PC-3 (cell line): Measurements from ENCODE around the gene FILIP1L. TPM values are rescaled to one million over a fixed set of nuclear protein-coding genes. Genes with fewer than 3 reads are reported as not detected.
A peak's percentile ranks its signal among the peaks of the same experiment; 100 is the strongest.

Source experiments
- ATAC-seq: fragments of 200-7000 bp; cut with Tn5 transposase; 2 replicates; pipeline ENCODE4 v1.9.1; 2020; ENCODE audit warnings: mild to moderate bottlenecking, moderate library complexity
- BruUV-seq: library from RNA; stranded (reverse); fragments of 400-500 nt; replicated peaks from 2 replicates; lab custom pipeline; 2021; lab: Mats Ljungman, UMichigan
- CTCF ChIA-PET: fragments of 300-600 bp; sonication (Branson Sonifier 250); formaldehyde crosslinking; loops from one replicate; lab custom pipeline; 2022; ENCODE audit warnings: antibody characterized with exemption; lab: Charles Lee
- POLR2A ChIA-PET: fragments of 300-600 bp; sonication (Branson Sonifier 250); formaldehyde crosslinking; loops from one replicate; lab custom pipeline; 2022; ENCODE audit warnings: antibody characterized with exemption; ENCODE audit not compliant: unreplicated experiment; lab: Charles Lee
- DNase-seq: peaks from one replicate; pipeline ENCODE4 v3.0.0-alpha.2; 2015
- H2AFZ ChIP-seq: fragments of 300-600 bp; sonication (generic); 2 replicates; pipeline ENCODE4 v1.6.0; 2016; ENCODE audit warnings: antibody characterized with exemption, low read length
- H3F3A ChIP-seq: fragments of 300-600 bp; sonication (generic); one replicate; pipeline ENCODE4 v1.6.0; 2017; ENCODE audit warnings: antibody characterized with exemption, low read length, control low read depth, mild to moderate bottlenecking; ENCODE audit not compliant: unreplicated experiment
- H3K27ac ChIP-seq: fragments of 300-600 bp; sonication (generic); 2 replicates; pipeline ENCODE4 v1.5.1; 2016; ENCODE audit warnings: mild to moderate bottlenecking, low read length
- H3K27me3 ChIP-seq: fragments of 300-600 bp; sonication (generic); 2 replicates; pipeline ENCODE4 v1.6.1; 2016; ENCODE audit warnings: low read length, mixed read lengths
- H3K36me3 ChIP-seq: fragments of 300-600 bp; sonication (generic); 2 replicates; pipeline ENCODE4 v1.6.1; 2016; ENCODE audit warnings: low read depth, mixed run types, low read length, mixed read lengths
- H3K4me1 ChIP-seq: fragments of 300-600 bp; sonication (generic); 2 replicates; pipeline ENCODE4 v1.5.1; 2016; ENCODE audit warnings: low read length; ENCODE audit not compliant: insufficient read depth
- H3K4me2 ChIP-seq: fragments of 300-600 bp; sonication (generic); 2 replicates; pipeline ENCODE4 v1.6.0; 2016; ENCODE audit warnings: low read length
- H3K4me3 ChIP-seq: fragments of 300-600 bp; sonication (generic); 2 replicates; pipeline ENCODE4 v1.5.1; 2016; ENCODE audit warnings: mild to moderate bottlenecking, low read length, mixed read lengths
- H3K79me2 ChIP-seq: fragments of 300-600 bp; sonication (generic); 2 replicates; pipeline ENCODE4 v1.6.1; 2017; ENCODE audit warnings: low read length, mixed read lengths
- H3K9ac ChIP-seq: fragments of 300-600 bp; sonication (generic); 2 replicates; pipeline ENCODE4 v1.6.0; 2016; ENCODE audit warnings: mild to moderate bottlenecking, low read length
- H3K9me2 ChIP-seq: fragments of 300-600 bp; sonication (generic); replicated peaks from 2 replicates; pipeline ENCODE4 v1.6.1; 2016; ENCODE audit warnings: mixed run types, low read length, mixed read lengths
- H3K9me3 ChIP-seq: fragments of 300-600 bp; sonication (generic); 2 replicates; pipeline ENCODE4 v1.6.1; 2016; ENCODE audit warnings: low read length, mixed read lengths
- H4K20me1 ChIP-seq: fragments of 300-600 bp; sonication (generic); 2 replicates; pipeline ENCODE4 v1.6.1; 2016; ENCODE audit warnings: low read length, mixed read lengths
- EZH2 ChIP-seq: fragments of 300-600 bp; sonication (generic); IDR thresholded peaks from one replicate; pipeline ENCODE4 v1.6.1; 2017; ENCODE audit warnings: antibody characterized with exemption, mild to moderate bottlenecking, low read length; ENCODE audit not compliant: unreplicated experiment
- EZH2phosphoT487 ChIP-seq: fragments of 300-600 bp; sonication (generic); IDR thresholded peaks from 2 replicates; pipeline ENCODE4 v1.6.1; 2018; ENCODE audit warnings: mild to moderate bottlenecking, antibody characterized with exemption, low read length, borderline replicate concordance
- intact Hi-C: fragments of 100-400 bp; cut with micrococcal nuclease; formaldehyde crosslinking; loops from 2 replicates; pipeline ENCODE4 v1.9.0; 2023
- total RNA-seq: library from RNA; depleted of rRNA; stranded (reverse); fragments of >200 nt; gene quantifications from 2 replicates; pipeline ENCODE4 v1.2.3, GENCODE V29; 2014
- TF ChIP-seq, protein P1 (sequence below): fragments of 300-600 bp; sonication (generic); conservative IDR thresholded peaks from 2 replicates; pipeline ENCODE4 v1.5.1; 2017; ENCODE audit warnings: antibody characterized with exemption, low read depth, mild to moderate bottlenecking, low read length

Gene FILIP1L
- total RNA-seq, 1 experiment from 2014 or later: not detected

DNA sequence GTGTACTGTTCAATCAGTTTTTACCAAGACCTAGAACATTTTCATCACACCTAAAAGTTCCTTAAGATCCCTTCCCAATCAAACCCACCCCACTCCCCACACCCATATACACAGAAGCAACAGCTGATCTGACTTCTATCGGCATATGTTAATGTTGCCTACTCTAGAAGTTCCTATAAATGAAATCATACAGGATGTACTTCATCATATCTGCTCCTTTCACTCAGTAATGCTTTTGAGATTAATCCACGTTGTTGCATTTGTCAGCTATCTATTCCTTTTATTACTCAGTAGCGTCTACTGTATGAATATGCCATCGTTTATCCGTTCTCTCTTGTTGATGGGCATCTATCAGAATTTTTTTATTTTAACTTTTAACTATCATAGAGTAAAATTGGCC, 14.3 kb upstream of the FILIP1L start:
- TF ChIP-seq, protein P1, sequence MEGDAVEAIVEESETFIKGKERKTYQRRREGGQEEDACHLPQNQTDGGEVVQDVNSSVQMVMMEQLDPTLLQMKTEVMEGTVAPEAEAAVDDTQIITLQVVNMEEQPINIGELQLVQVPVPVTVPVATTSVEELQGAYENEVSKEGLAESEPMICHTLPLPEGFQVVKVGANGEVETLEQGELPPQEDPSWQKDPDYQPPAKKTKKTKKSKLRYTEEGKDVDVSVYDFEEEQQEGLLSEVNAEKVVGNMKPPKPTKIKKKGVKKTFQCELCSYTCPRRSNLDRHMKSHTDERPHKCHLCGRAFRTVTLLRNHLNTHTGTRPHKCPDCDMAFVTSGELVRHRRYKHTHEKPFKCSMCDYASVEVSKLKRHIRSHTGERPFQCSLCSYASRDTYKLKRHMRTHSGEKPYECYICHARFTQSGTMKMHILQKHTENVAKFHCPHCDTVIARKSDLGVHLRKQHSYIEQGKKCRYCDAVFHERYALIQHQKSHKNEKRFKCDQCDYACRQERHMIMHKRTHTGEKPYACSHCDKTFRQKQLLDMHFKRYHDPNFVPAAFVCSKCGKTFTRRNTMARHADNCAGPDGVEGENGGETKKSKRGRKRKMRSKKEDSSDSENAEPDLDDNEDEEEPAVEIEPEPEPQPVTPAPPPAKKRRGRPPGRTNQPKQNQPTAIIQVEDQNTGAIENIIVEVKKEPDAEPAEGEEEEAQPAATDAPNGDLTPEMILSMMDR: no peak
- TF ChIP-seq EZH2 (no peak), EZH2phosphoT487 (no peak)
- no TSS peak for BruUV-seq
- H3K9ac ChIP-seq: no peak overlapping the region
- no peaks in the 10 kb centered on the region for H3K27me3 ChIP-seq
- no peaks in the 10 kb centered on the region for H3K79me2 ChIP-seq
- no peak overlapping the region for H3K4me2 ChIP-seq
- no peaks in the 10 kb centered on the region for H4K20me1 ChIP-seq
- intact Hi-C loops: no loop called here
- H3F3A ChIP-seq: no peaks in the 10 kb centered on the region
- H3K27ac ChIP-seq: no peak overlapping the region
- no peak for DNase-seq
- H3K36me3 ChIP-seq: no peaks in the 10 kb centered on the region
- H2AFZ ChIP-seq: no peak overlapping the region
- no peaks in the 10 kb centered on the region for H3K9me2 ChIP-seq
- ChIA-PET CTCF (no interaction called here), POLR2A (no interaction called here)
- H3K4me3 ChIP-seq: no peak overlapping the region
- H3K9me3 ChIP-seq: no peaks in the 10 kb centered on the region
- H3K4me1 ChIP-seq: peaks cover 16% of the 10 kb centered on the region
- no peak for ATAC-seq

DNA sequence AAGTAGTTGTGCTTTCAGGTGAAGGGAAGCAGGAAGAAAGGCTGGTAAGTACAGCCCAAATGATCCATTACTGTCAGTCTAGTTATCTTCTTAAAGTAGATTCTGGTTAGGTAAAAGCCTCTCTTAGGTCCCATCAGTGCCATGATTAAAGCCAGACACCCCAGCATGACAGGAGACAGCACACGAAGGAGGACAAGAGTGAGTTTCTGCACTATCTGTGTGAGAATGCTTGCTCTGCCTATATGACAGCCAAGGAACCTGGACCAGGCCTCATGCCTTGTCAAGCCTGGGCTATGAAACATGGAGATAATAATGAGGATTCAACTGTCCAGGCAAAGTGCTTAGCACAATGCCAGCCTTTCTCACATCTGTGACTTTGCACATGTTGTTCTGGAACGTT, 13.5 kb upstream of the FILIP1L start:
- H3K4me3 ChIP-seq: no peak overlapping the region
- no peaks in the 10 kb centered on the region for H3K79me2 ChIP-seq
- intact Hi-C loops: no loop called here
- no peaks in the 10 kb centered on the region for H3K27me3 ChIP-seq
- H3K9ac ChIP-seq: no peak overlapping the region
- ATAC-seq (no peak), DNase-seq (no peak)
- peaks cover 16% of the 10 kb centered on the region for H3K4me1 ChIP-seq
- H3K4me2 ChIP-seq: no peak overlapping the region
- no peaks in the 10 kb centered on the region for H3K9me2 ChIP-seq
- no peak overlapping the region for H2AFZ ChIP-seq
- ChIA-PET POLR2A (no interaction called here), CTCF (no interaction called here)
- H3K9me3 ChIP-seq: no peaks in the 10 kb centered on the region
- no peaks in the 10 kb centered on the region for H4K20me1 ChIP-seq
- TF ChIP-seq EZH2phosphoT487: no peak
- TF ChIP-seq, protein P1: no peak
- no peak for TF ChIP-seq EZH2
- BruUV-seq: no TSS peak
- no peak overlapping the region for H3K27ac ChIP-seq
- H3F3A ChIP-seq: no peaks in the 10 kb centered on the region
- H3K36me3 ChIP-seq: no peaks in the 10 kb centered on the region

DNA sequence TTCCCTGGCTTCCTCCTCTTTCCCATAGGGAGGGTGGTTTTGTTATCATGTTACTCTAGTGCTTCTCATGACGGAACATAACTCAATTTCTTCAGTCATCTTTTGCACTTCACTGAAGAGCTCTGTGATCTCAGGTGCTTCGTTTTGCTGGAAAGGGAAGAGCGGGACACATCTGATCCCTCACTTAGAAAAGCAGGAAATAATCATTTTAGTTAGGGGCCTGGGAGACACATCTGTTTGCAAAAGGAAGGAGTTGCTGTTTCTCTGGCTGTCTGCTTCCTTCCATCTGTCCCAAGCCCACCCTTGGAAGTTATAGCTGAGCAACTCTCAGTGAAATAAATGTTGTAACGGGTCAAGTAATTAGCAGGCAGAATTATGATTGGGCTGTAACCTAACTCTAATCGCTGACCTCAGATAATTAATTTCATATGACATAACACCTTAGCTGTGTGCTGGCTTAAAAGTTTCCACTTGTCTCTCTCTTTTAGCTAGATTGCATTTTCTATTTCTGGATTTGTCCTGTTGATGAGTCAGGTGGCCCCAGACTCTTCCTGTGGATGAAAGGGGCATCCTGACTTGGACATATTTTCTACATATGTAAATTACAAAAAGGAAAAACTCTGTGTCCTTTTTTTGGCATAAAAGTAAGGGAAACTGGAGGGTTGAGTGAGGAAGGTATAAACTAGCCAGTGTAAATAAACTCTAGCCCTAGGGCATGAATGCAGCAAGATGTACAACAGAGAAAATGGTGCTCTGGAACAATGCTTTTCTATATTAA, 11.0 kb upstream of the FILIP1L start:
- no peaks in the 10 kb centered on the region for H3K27me3 ChIP-seq
- no peaks in the 10 kb centered on the region for H3K79me2 ChIP-seq
- no peaks in the 10 kb centered on the region for H4K20me1 ChIP-seq
- no peaks in the 10 kb centered on the region for H3K9me3 ChIP-seq
- no peaks in the 10 kb centered on the region for H3K9me2 ChIP-seq
- H3K9ac ChIP-seq: no peak overlapping the region
- no peak overlapping the region for H3K4me3 ChIP-seq
- POLR2A ChIA-PET: no interaction called here
- no TSS peak for BruUV-seq
- peaks cover 16% of the 10 kb centered on the region for H3K4me1 ChIP-seq
- peak; percentile 96 for ATAC-seq
- no peaks in the 10 kb centered on the region for H3F3A ChIP-seq
- TF ChIP-seq EZH2phosphoT487: no peak
- TF ChIP-seq, protein P1: no peak
- TF ChIP-seq EZH2: no peak
- H3K27ac ChIP-seq: peak overlapping the region; percentile 3; the same call in 1 of the 2 replicates
- no peaks in the 10 kb centered on the region for H3K36me3 ChIP-seq
- H3K4me2 ChIP-seq: peak overlapping the region; percentile 43
- no peak overlapping the region for H2AFZ ChIP-seq
- intact Hi-C loops: loop anchor here (1.0 kb wide), 1 partner anchor 18 kb away; no protein-coding TSS in a partner anchor
- CTCF ChIA-PET: no interaction called here
- peak; percentile 74 for DNase-seq
